Measurements from ENCODE around the gene ADI1. TPM values are rescaled to one million over a fixed set of nuclear protein-coding genes. Genes with fewer than 3 reads are reported as not detected.
"Not testable (repeated sequence)": the region's sequence is repeated elsewhere in the genome, so short reads cannot be mapped to it uniquely, and the experiment has no call there.

Gene ADI1
- polyA plus RNA-seq, 6 donors from 2014 or later, result 32.3 to 87.8 (median 37.1) TPM

GRCh38 chr2:3500326-3500899, 18.9 kb downstream of the ADI1 start:
- no peak for DNase-seq
- no peak overlapping the region for H3K4me3 Mint-ChIP-seq
- no peaks in the 10 kb centered on the region for H3K4me1 Mint-ChIP-seq
- H3K36me3 Mint-ChIP-seq, result peaks cover 27 to 40% of the 10 kb centered on the region in 2 donors
- H3K27ac Mint-ChIP-seq, result no peak overlapping the region
- ATAC-seq (ENCODE audit: low read depth in 2 of 2), result no peak
- H3K27me3 Mint-ChIP-seq, result no peaks in the 10 kb centered on the region
- peaks cover 0 to 3% (median 0%) of the 10 kb centered on the region in 7 donors for H3K9me3 Mint-ChIP-seq

- DNase-seq (no peak), ATAC-seq (ENCODE audit: low read depth in 2 of 2) (no peak)
- H3K27ac Mint-ChIP-seq, result no peak overlapping the region
- peaks cover 0 to 3% (median 0%) of the 10 kb centered on the region in 7 donors for H3K9me3 Mint-ChIP-seq
- H3K27me3 Mint-ChIP-seq, result no peaks in the 10 kb centered on the region
- H3K4me3 Mint-ChIP-seq, result peak overlapping the region in 1 of 8 donors; percentile 63
- H3K4me1 Mint-ChIP-seq, result no peaks in the 10 kb centered on the region
- H3K36me3 Mint-ChIP-seq, result peaks cover 20 to 35% of the 10 kb centered on the region in 2 donors
Observed at GRCh38 chr2:3498783-3499394, 20.4 kb downstream of the ADI1 start.

GRCh38 chr2:3496708-3497080, 22.6 kb downstream of the ADI1 start:
- not testable (repeated sequence) for H3K27me3 Mint-ChIP-seq; ATAC-seq (ENCODE audit: low read depth in 2 of 2); H3K9me3 Mint-ChIP-seq; DNase-seq; H3K4me1 Mint-ChIP-seq; H3K4me3 Mint-ChIP-seq
- Mint-ChIP-seq H3K27ac (peak overlapping the region in 1 of 6 donors; percentile 63), H3K36me3 (peaks cover 20 to 27% of the 10 kb centered on the region in 2 donors)

GRCh38 chr2:3494984-3495666, 24.2 kb downstream of the ADI1 start:
- ATAC-seq (ENCODE audit: low read depth in 2 of 2) (no peak), DNase-seq (no peak)
- Mint-ChIP-seq H3K9me3 (no peaks in the 10 kb centered on the region), H3K27me3 (no peaks in the 10 kb centered on the region), H3K4me3 (no peak overlapping the region), H3K4me1 (no peaks in the 10 kb centered on the region), H3K36me3 (peaks cover 20 to 23% of the 10 kb centered on the region in 2 donors), H3K27ac (peak overlapping the region in 1 of 6 donors; percentile 40)

- H3K4me1 Mint-ChIP-seq, result peaks cover 0 to 3% (median 0%) of the 10 kb centered on the region in 3 donors
- ATAC-seq (ENCODE audit: low read depth in 2 of 2), result no peak
- H3K27me3 Mint-ChIP-seq, result no peaks in the 10 kb centered on the region
- H3K36me3 Mint-ChIP-seq, result peaks cover 13 to 18% of the 10 kb centered on the region in 2 donors
- no peak overlapping the region for H3K4me3 Mint-ChIP-seq
- H3K27ac Mint-ChIP-seq, result peak overlapping the region in 2 of 6 donors; percentile 11 to 53
- no peak for DNase-seq
- no peaks in the 10 kb centered on the region for H3K9me3 Mint-ChIP-seq
Observed at GRCh38 chr2:3493615-3494007, 25.7 kb downstream of the ADI1 start.

- Mint-ChIP-seq H3K36me3 (peaks cover 8 to 13% of the 10 kb centered on the region in 2 donors), H3K27me3 (no peaks in the 10 kb centered on the region), H3K4me3 (no peak overlapping the region), H3K27ac (no peak overlapping the region), H3K4me1 (peaks cover 0 to 3% (median 0%) of the 10 kb centered on the region in 3 donors), H3K9me3 (no peaks in the 10 kb centered on the region)
- no peak for ATAC-seq (ENCODE audit: low read depth in 2 of 2)
- DNase-seq, result no peak
Observed at GRCh38 chr2:3492951-3493614, 26.2 kb downstream of the ADI1 start.

GRCh38 chr2:3492475-3492787, 26.9 kb downstream of the ADI1 start:
- not testable (repeated sequence) for H3K27me3 Mint-ChIP-seq; H3K9me3 Mint-ChIP-seq; ATAC-seq (ENCODE audit: low read depth in 2 of 2); H3K27ac Mint-ChIP-seq; H3K4me3 Mint-ChIP-seq; H3K4me1 Mint-ChIP-seq; DNase-seq
- peaks cover 2 to 12% of the 10 kb centered on the region in 2 donors for H3K36me3 Mint-ChIP-seq

GRCh38 chr2:3491716-3492474, 27.4 kb downstream of the ADI1 start:
- Mint-ChIP-seq H3K4me1 (peaks cover 0 to 3% (median 0%) of the 10 kb centered on the region in 3 donors), H3K4me3 (no peak overlapping the region), H3K36me3 (peaks cover 0 to 12% of the 10 kb centered on the region in 2 donors), H3K9me3 (no peaks in the 10 kb centered on the region), H3K27me3 (no peaks in the 10 kb centered on the region), H3K27ac (no peak overlapping the region)
- ATAC-seq (ENCODE audit: low read depth in 2 of 2), result no peak
- DNase-seq, result no peak

GRCh38 chr2:3491306-3491705, 28.0 kb downstream of the ADI1 start:
- Mint-ChIP-seq H3K4me1 (peaks cover 0 to 3% (median 0%) of the 10 kb centered on the region in 3 donors), H3K27me3 (no peaks in the 10 kb centered on the region), H3K4me3 (no peak overlapping the region), H3K36me3 (peaks cover 0 to 15% of the 10 kb centered on the region in 2 donors), H3K9me3 (no peaks in the 10 kb centered on the region), H3K27ac (no peak overlapping the region)
- DNase-seq (no peak), ATAC-seq (ENCODE audit: low read depth in 2 of 2) (no peak)

GRCh38 chr2:3490191-3491170, 28.9 kb downstream of the ADI1 start:
- H3K27me3 Mint-ChIP-seq, result no peaks in the 10 kb centered on the region
- peaks cover 0 to 16% of the 10 kb centered on the region in 2 donors for H3K36me3 Mint-ChIP-seq
- no peaks in the 10 kb centered on the region for H3K9me3 Mint-ChIP-seq
- no peak for ATAC-seq (ENCODE audit: low read depth in 2 of 2)
- no peak overlapping the region for H3K27ac Mint-ChIP-seq
- peak overlapping the region in 1 of 8 donors; percentile 51 for H3K4me3 Mint-ChIP-seq
- peaks cover 0 to 3% (median 0%) of the 10 kb centered on the region in 3 donors for H3K4me1 Mint-ChIP-seq
- no peak for DNase-seq

- H3K27me3 Mint-ChIP-seq, result no peaks in the 10 kb centered on the region
- DNase-seq (no peak), ATAC-seq (ENCODE audit: low read depth in 2 of 2) (no peak)
- H3K9me3 Mint-ChIP-seq, result no peaks in the 10 kb centered on the region
- peak overlapping the region in 1 of 8 donors; percentile 65 for H3K4me3 Mint-ChIP-seq
- H3K27ac Mint-ChIP-seq, result no peak overlapping the region
- peaks cover 0 to 3% (median 0%) of the 10 kb centered on the region in 3 donors for H3K4me1 Mint-ChIP-seq
- H3K36me3 Mint-ChIP-seq, result peaks cover 0 to 17% of the 10 kb centered on the region in 2 donors
Observed at GRCh38 chr2:3489764-3490115, 29.6 kb downstream of the ADI1 start.
